HG02938 (cell line): ENCODE measurements around the gene ZNF532.
"Not testable (repeated sequence)": the region's sequence is repeated elsewhere in the genome, so short reads cannot be mapped to it uniquely, and the experiment has no call there.

Experiments
- ATAC-seq: cut with Tn5 transposase; IDR thresholded peaks from one replicate; pipeline ENCODE4 v1.9.1; 2021; ENCODE audit warnings: mild to moderate bottlenecking, moderate library complexity; ENCODE audit not compliant: unreplicated experiment

ZNF532 gene

GRCh38 chr18:58847383-58848071 is 17.1 kb upstream of the ZNF532 start:
- no peak for ATAC-seq

- ATAC-seq = no peak
These were observed 16.0 kb upstream of the ZNF532 start for GRCh38 chr18:58848685-58849084.

- ATAC-seq = no peak
These were observed 13.7 kb upstream of the ZNF532 start for GRCh38 chr18:58850786-58851469.

- ATAC-seq = no peak
These were observed 12.8 kb upstream of the ZNF532 start for GRCh38 chr18:58851856-58852255.

DNA sequence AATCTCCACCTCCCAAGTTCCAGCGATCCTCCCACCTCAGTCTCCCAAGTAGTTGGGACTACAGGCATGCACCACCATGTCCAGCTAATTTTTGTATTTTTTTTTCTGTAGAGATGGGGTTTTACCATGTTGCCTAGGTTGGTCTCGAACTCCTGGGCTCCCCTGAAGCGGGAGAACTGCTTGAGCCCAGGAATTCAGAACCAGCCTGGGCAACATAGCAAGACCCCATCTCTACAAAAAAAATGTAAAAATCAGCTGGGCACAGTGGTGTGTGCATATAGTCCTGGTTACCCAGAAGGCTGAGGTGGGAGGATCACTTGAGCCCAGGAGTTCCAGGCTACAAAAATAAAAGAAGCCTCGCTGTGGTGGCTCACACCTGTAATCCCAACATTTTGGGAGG is 12.0 kb upstream of the ZNF532 start:
- no peak for ATAC-seq

DNA sequence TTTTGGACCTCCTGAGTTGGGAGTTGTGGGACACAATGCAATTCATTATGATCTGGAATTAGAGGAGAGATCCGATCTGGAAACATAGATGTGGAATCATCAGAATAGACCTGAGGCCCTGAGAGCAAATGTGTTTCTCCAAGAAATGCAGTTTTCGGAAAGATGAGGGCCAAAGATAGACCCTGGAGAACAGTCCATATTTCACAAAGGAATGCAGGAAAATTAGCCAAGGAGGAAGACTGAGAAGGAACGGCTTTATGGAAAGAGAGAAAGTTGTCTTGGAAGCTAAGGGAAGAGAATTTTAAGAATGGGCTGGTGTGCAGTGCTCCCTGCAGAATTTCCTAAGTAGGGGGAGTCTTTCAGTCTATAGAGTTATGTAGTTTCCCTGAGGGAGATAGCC is 11.1 kb upstream of the ZNF532 start:
- ATAC-seq = no peak

DNA sequence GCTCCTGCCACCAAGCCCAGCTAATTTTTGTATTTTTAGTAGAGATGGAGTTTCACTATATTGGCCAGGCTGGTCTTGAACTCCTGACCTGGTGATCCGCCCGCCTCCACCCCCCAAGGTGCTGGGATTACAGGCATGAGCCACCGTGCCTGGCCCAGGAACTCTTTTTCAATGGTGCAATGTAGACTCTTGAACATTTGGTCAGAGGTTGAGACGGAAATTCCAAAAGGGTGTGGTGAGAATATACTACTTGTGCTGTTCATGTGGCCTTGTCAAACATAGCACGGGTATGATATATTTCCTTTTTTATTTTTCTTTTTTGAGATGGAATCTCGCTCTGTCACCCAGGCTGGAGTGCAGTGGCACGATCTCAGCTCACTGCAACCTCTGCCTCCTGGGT is 9.2 kb upstream of the ZNF532 start:
- not testable (repeated sequence) for ATAC-seq

GRCh38 chr18:58856881-58857280 is 7.8 kb upstream of the ZNF532 start:
- ATAC-seq = no peak

- no peak for ATAC-seq
These were observed 5.8 kb upstream of the ZNF532 start for GRCh38 chr18:58858591-58859468.

- no peak for ATAC-seq
These were observed 4.8 kb upstream of the ZNF532 start for GRCh38 chr18:58859907-58860306.

- ATAC-seq = no peak
These were observed 3.9 kb upstream of the ZNF532 start for GRCh38 chr18:58860747-58861231.

- no peak for ATAC-seq
These were observed 3.3 kb upstream of the ZNF532 start for GRCh38 chr18:58861353-58861752.

DNA sequence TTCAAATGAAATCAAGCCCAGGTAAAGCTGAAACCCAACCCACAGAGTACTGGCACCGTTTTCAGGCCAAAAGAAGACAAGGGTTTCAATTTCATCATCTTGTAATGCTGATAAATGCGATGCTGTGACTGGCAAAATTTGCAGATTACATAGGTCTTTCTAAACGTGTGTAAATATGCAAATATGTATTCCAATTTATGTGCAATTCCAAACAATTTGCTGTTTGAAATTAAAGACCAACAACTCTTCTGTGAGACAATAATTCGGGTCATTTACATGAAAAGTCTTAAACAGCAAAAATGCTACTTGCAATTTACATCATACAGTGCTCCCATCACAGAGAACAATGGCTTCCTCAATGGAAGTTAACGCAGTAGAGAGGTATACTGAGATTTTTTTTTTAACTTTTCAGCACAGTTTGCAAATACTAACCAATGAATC is 2.8 kb upstream of the ZNF532 start:
- no peak for ATAC-seq

DNA sequence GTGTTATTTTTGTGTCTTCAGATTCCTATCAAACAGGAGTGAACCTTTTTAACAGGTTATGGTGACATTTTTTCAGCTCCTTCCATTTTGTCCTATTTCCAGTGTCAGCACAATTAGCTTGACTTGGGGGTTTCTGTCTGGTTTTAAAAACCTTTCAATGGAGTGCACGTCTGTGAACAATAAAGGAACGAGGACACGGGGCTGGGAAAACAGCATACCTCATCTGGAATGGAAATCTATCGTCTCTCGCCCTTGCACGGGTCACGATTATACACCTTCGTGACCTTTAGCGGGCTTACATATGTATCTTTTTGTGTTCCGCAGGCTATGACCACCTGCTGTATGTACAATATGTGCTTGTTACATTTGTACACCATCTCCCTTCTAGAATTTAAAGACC is 2.3 kb upstream of the ZNF532 start:
- ATAC-seq = no peak

GRCh38 chr18:58862851-58863538 is 1.7 kb upstream of the ZNF532 start:
- ATAC-seq = no peak

GRCh38 chr18:58863539-58864145 is 1.0 kb upstream of the ZNF532 start:
- ATAC-seq = no peak

DNA sequence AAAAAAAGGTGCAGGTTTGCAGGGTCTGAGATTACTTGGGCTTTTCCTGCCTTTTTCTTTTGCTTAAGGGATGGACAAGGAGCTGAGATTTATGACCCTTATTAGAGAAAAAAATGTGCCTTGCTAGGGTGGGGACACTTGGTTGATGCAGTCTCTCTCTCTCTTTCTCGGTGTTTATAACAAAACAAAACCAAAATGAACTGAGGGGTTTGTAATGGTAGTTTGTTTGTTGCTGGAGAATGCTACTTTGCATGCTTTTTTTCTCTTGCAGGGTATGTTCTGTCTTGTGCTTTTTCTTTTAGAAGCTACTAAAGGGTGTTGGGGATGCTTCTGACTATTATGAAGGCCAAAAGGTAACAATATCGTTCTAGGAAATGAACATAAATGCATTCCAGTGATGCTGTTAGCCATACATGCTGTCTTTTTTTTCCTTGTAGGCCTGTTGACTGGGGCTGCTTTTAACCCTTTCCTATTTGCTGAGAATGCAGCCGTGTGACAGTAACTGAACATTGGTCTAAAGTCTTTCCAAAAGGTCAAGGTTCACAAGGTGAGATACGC is 435 bp downstream of the ZNF532 start:
- ATAC-seq = no peak

GRCh38 chr18:58865701-58866065 is 1.0 kb downstream of the ZNF532 start:
- ATAC-seq = no peak

- ATAC-seq = no peak
These were observed 1.5 kb downstream of the ZNF532 start for GRCh38 chr18:58866066-58866772.

- ATAC-seq = no peak
These were observed 2.1 kb downstream of the ZNF532 start for GRCh38 chr18:58866773-58867150.
